Measurements from ENCODE around the gene AVPI1. TPM values are rescaled to one million over a fixed set of nuclear protein-coding genes. Genes with fewer than 3 reads are reported as not detected.

Gene AVPI1
- total RNA-seq, 5 donors from 2014 or later (not counting 1 experiment from before 2014, with no cell fraction given): 2.4 to 10.0 (median 3.6) TPM

DNA sequence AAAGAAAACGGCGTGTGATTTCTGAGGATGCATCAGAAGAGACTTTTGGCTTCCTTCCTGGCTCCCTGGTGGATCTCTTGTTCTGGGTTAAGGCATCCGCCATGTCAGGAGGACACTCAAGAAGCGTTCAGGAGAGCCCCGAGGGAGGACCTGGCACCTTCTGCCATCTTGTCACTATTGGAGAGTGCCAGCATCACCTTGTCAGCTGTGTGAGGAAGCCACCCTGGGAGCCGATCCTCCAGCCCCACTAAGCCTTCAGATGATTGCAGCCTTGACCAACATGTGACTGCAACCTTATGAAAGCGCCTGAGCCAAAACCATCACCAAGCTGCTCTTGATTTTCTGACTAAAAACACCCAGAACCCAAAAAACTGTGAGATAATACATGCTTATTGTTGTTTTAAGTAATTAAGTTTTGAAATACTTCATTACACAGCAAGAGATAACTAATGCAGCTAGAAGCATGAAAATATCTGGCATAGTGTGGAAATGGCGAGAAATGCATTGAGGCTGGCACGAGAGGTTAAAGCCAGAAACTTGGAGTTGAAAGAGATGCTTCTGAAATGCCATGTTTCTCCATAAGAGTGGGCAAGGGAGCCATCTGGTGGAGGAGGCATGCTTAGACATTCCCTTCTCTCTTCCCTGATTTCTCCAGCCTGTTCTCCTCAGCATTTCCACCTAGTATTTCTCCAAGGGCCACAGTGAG is 44.5 kb upstream of the AVPI1 start:
- WGBS (ENCODE audit: insufficient coverage): 68% methylated on average over 7 of the region's 9 CpGs
- no peaks in the 10 kb centered on the region for H3K9me3 Mint-ChIP-seq
- no peak overlapping the region for H3K27ac Mint-ChIP-seq
- ChIA-PET POLR2A (no interaction called here), CTCF (interaction anchor here (0.7 to 3.1 kb wide), 8 partner anchors 15 to 55 kb away, joined by 3 to 13 read pairs (median 7); partner anchors contain the start of gene AVPI1 (in 1 of the 2))
- peak; percentile 53 to 69 (median 60) for ATAC-seq (replicated peaks in 1 of 4)
- Histone ChIP-seq H3K9me3 (no peaks in the 10 kb centered on the region), H3K4me1 (ENCODE audit: control insufficient read depth in 1 of 2, extremely low read depth in 1 of 2, insufficient read depth in 2 of 2, low read length in 2 of 2) (peaks cover 0 to 5% of the 10 kb centered on the region in 2 experiments), H3K36me3 (ENCODE audit: control insufficient read depth in 2 of 2, extremely low read depth in 1 of 2, insufficient read depth in 1 of 2, low read length in 1 of 2) (no peaks in the 10 kb centered on the region), H3K27ac (ENCODE audit: low read length) (no peak overlapping the region), H3K27me3 (replicated peaks in 1 of 2; ENCODE audit: control insufficient read depth in 2 of 2, extremely low read depth in 1 of 2, insufficient read depth in 2 of 2, low read length in 1 of 2) (peaks cover 0 to 15% of the 10 kb centered on the region in 2 experiments), H3K4me3 (ENCODE audit: control insufficient read depth in 1 of 2, extremely low read depth in 1 of 2, low read length in 1 of 2) (no peak overlapping the region)
- H3K27me3 Mint-ChIP-seq: peaks cover 0 to 13% of the 10 kb centered on the region in 2 donors
- H3K4me3 Mint-ChIP-seq: no peak overlapping the region
- peak in 27 of 35 experiments; percentile 13 to 81 (median 44) for DNase-seq
- H3K36me3 Mint-ChIP-seq: no peaks in the 10 kb centered on the region
- peaks cover 6 to 11% (median 11%) of the 10 kb centered on the region in 3 donors for H3K4me1 Mint-ChIP-seq

- Histone ChIP-seq H3K9me3 (no peaks in the 10 kb centered on the region), H3K27ac (ENCODE audit: low read length) (no peak overlapping the region), H3K4me3 (ENCODE audit: control insufficient read depth in 1 of 2, extremely low read depth in 1 of 2, low read length in 1 of 2) (no peak overlapping the region), H3K36me3 (ENCODE audit: control insufficient read depth in 2 of 2, extremely low read depth in 1 of 2, insufficient read depth in 1 of 2, low read length in 1 of 2) (no peaks in the 10 kb centered on the region), H3K27me3 (replicated peaks in 1 of 2; ENCODE audit: control insufficient read depth in 2 of 2, extremely low read depth in 1 of 2, insufficient read depth in 2 of 2, low read length in 1 of 2) (peaks cover 0 to 16% of the 10 kb centered on the region in 2 experiments), H3K4me1 (ENCODE audit: control insufficient read depth in 1 of 2, extremely low read depth in 1 of 2, insufficient read depth in 2 of 2, low read length in 2 of 2) (no peaks in the 10 kb centered on the region)
- no peaks in the 10 kb centered on the region for H3K4me1 Mint-ChIP-seq
- no peak overlapping the region for H3K4me3 Mint-ChIP-seq
- no peak for DNase-seq
- H3K36me3 Mint-ChIP-seq: no peaks in the 10 kb centered on the region
- H3K9me3 Mint-ChIP-seq: no peaks in the 10 kb centered on the region
- ATAC-seq (replicated peaks in 1 of 4): no peak
- H3K27me3 Mint-ChIP-seq: peaks cover 0 to 23% of the 10 kb centered on the region in 2 donors
- WGBS (ENCODE audit: insufficient coverage): 70% methylated on average over 1 of the region's 5 CpGs
- H3K27ac Mint-ChIP-seq: no peak overlapping the region
- ChIA-PET POLR2A (interaction anchor here in 1 of 2 donors (0.6 kb wide), 1 partner anchor 17 kb away, joined by 6 read pairs; no protein-coding TSS in a partner anchor), CTCF (interaction anchor here in 1 of 2 donors (1.3 to 2.9 kb wide), 2 partner anchors 20 to 27 kb away, joined by 5 to 13 read pairs; no protein-coding TSS in a partner anchor)
These were observed 42.0 kb upstream of the AVPI1 start for GRCh38 chr10:97729014-97729413.

DNA sequence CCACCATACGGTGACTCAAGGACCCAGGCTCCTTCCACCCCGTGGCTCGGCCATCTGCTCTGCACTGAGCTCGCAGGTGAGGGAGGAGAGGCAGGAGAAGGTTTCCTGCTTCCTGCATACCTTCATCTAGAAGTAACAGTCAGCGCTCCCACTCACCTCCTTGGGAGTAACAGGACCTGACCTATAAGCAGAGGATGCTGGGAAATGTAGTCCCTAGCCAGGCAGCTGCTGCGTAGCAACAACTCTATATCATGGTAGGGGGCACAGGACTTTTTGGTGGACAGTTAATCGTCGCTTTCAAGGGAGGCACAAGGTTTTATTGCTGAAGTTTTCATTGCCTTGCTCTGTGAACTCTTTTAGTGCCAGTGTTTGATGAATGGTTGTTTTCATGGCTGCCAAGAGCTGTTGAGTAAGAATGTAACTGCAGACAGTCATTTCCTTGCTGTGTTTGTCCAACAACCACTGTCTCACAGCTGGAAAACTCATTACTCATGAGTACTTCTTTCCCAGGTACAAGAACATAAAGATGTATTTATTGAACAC is 39.7 kb upstream of the AVPI1 start:
- DNase-seq (no peak), ATAC-seq (replicated peaks in 1 of 4) (no peak)
- no peaks in the 10 kb centered on the region for H3K36me3 Mint-ChIP-seq
- no peak overlapping the region for H3K4me3 Mint-ChIP-seq
- H3K9me3 Mint-ChIP-seq: no peaks in the 10 kb centered on the region
- no peak overlapping the region for H3K27ac ChIP-seq (ENCODE audit: low read length)
- no peaks in the 10 kb centered on the region for H3K4me1 ChIP-seq (ENCODE audit: control insufficient read depth in 1 of 2, extremely low read depth in 1 of 2, insufficient read depth in 2 of 2, low read length in 2 of 2)
- ChIA-PET POLR2A (interaction anchor here in 1 of 2 donors (0.8 kb wide), 1 partner anchor 20 kb away, joined by 3 read pairs; no protein-coding TSS in a partner anchor), CTCF (interaction anchor here (0.8 to 1.3 kb wide), 2 partner anchors 8 to 50 kb away, joined by 3 read pairs; no protein-coding TSS in a partner anchor)
- no peaks in the 10 kb centered on the region for H3K36me3 ChIP-seq (ENCODE audit: control insufficient read depth in 2 of 2, extremely low read depth in 1 of 2, insufficient read depth in 1 of 2, low read length in 1 of 2)
- WGBS (ENCODE audit: insufficient coverage): 100% methylated on average over 2 of the region's 8 CpGs
- H3K4me3 ChIP-seq (ENCODE audit: control insufficient read depth in 1 of 2, extremely low read depth in 1 of 2, low read length in 1 of 2): no peak overlapping the region
- H3K27ac Mint-ChIP-seq: no peak overlapping the region
- peaks cover 0 to 22% of the 10 kb centered on the region in 2 donors for H3K27me3 Mint-ChIP-seq
- H3K27me3 ChIP-seq (replicated peaks in 1 of 2; ENCODE audit: control insufficient read depth in 2 of 2, extremely low read depth in 1 of 2, insufficient read depth in 2 of 2, low read length in 1 of 2): peaks cover 0 to 16% of the 10 kb centered on the region in 2 experiments
- H3K9me3 ChIP-seq: no peaks in the 10 kb centered on the region
- no peaks in the 10 kb centered on the region for H3K4me1 Mint-ChIP-seq

DNA sequence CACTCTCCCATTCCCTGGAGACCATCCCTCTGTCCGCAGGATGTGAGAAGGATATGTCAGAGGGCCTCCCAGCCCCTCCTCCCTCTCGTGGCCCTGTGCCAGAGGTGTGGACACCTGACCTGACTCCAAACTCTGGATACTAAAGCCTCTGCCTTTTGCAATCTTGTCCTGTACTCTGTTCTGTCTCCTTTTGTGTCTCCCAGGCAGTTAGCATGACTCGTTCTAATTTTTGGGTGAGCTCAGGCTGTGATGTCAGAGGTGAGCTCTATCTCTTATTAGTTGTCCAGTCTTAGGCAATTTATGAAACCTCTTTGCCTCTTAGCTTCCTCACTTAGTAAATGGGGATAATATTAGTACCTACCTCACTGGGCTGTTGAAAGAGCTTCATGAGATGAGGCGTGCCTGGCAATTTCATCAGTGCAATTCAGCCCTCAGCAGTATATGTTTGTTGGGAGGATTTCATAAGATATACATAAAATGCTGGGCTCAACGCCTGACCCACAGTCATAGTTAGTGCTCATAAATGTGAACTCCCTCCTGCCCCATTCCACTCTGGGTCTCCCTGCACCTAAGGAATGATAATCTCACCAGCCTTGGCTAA is 37.4 kb upstream of the AVPI1 start:
- ChIA-PET CTCF (interaction anchor here (0.5 to 2.7 kb wide), 9 partner anchors 11 to 384 kb away, joined by 3 to 9 read pairs (median 3); partner anchors contain the start of gene ZFYVE27 (in 1 of the 2)), POLR2A (interaction anchor here (0.6 to 0.7 kb wide), 3 partner anchors 12 to 138 kb away, joined by 3 to 7 read pairs (median 3); partner anchors contain the start of genes AVPI1 (in 1 of the 2) and ZFYVE27 (in 1 of the 2))
- H3K9me3 Mint-ChIP-seq: no peaks in the 10 kb centered on the region
- Histone ChIP-seq H3K27me3 (replicated peaks in 1 of 2; ENCODE audit: control insufficient read depth in 2 of 2, extremely low read depth in 1 of 2, insufficient read depth in 2 of 2, low read length in 1 of 2) (peaks cover 0 to 7% of the 10 kb centered on the region in 2 experiments), H3K4me1 (ENCODE audit: control insufficient read depth in 1 of 2, extremely low read depth in 1 of 2, insufficient read depth in 2 of 2, low read length in 2 of 2) (no peaks in the 10 kb centered on the region), H3K4me3 (ENCODE audit: control insufficient read depth in 1 of 2, extremely low read depth in 1 of 2, low read length in 1 of 2) (no peak overlapping the region), H3K36me3 (ENCODE audit: control insufficient read depth in 2 of 2, extremely low read depth in 1 of 2, insufficient read depth in 1 of 2, low read length in 1 of 2) (no peaks in the 10 kb centered on the region), H3K9me3 (no peaks in the 10 kb centered on the region), H3K27ac (ENCODE audit: low read length) (no peak overlapping the region)
- DNase-seq: no peak
- peaks cover 0 to 20% of the 10 kb centered on the region in 2 donors for H3K27me3 Mint-ChIP-seq
- WGBS (ENCODE audit: insufficient coverage): 50% methylated on average over 1 of the region's 5 CpGs
- H3K36me3 Mint-ChIP-seq: no peaks in the 10 kb centered on the region
- H3K4me1 Mint-ChIP-seq: no peaks in the 10 kb centered on the region
- H3K4me3 Mint-ChIP-seq: no peak overlapping the region
- no peak overlapping the region for H3K27ac Mint-ChIP-seq
- no peak for ATAC-seq (replicated peaks in 1 of 4)

DNA sequence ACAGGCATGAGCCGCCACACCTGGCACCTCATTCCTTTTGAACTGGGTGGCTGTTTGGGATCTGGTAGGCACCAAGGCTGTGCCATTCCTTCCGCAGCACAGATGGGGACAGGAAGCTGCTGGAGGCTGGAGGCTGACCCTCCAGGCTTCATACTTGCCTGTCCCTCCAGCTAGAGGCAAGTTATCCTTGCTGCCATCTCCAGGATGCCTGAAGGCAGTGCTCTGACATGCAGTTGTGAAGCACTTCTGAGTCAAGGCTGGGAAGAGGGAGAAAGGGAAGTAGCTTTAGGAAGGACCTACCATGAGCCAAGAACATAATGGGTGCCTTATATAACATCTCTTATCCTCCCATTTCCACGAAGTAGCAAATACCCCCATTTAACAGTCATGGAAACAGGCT is 36.0 kb upstream of the AVPI1 start:
- Histone ChIP-seq H3K4me1 (ENCODE audit: control insufficient read depth in 1 of 2, extremely low read depth in 1 of 2, insufficient read depth in 2 of 2, low read length in 2 of 2) (no peaks in the 10 kb centered on the region), H3K27me3 (replicated peaks in 1 of 2; ENCODE audit: control insufficient read depth in 2 of 2, extremely low read depth in 1 of 2, insufficient read depth in 2 of 2, low read length in 1 of 2) (peaks cover 0 to 7% of the 10 kb centered on the region in 2 experiments), H3K36me3 (ENCODE audit: control insufficient read depth in 2 of 2, extremely low read depth in 1 of 2, insufficient read depth in 1 of 2, low read length in 1 of 2) (no peaks in the 10 kb centered on the region), H3K9me3 (no peaks in the 10 kb centered on the region), H3K4me3 (ENCODE audit: control insufficient read depth in 1 of 2, extremely low read depth in 1 of 2, low read length in 1 of 2) (no peak overlapping the region), H3K27ac (ENCODE audit: low read length) (no peak overlapping the region)
- H3K9me3 Mint-ChIP-seq: no peaks in the 10 kb centered on the region
- CTCF ChIA-PET: interaction anchor here in 1 of 2 donors (1.2 kb wide), 1 partner anchor 17 kb away, joined by 3 read pairs; no protein-coding TSS in a partner anchor
- ATAC-seq (replicated peaks in 1 of 4) (no peak), DNase-seq (no peak)
- no peak overlapping the region for H3K4me3 Mint-ChIP-seq
- POLR2A ChIA-PET: no interaction called here
- H3K27me3 Mint-ChIP-seq: peaks cover 0 to 16% of the 10 kb centered on the region in 2 donors
- H3K27ac Mint-ChIP-seq: no peak overlapping the region
- H3K36me3 Mint-ChIP-seq: no peaks in the 10 kb centered on the region
- no peaks in the 10 kb centered on the region for H3K4me1 Mint-ChIP-seq
- WGBS (ENCODE audit: insufficient coverage): 55% methylated on average over 2 of the region's 3 CpGs
